ENCODE data around the gene CCDC188.

The CCDC188 gene

DNA sequence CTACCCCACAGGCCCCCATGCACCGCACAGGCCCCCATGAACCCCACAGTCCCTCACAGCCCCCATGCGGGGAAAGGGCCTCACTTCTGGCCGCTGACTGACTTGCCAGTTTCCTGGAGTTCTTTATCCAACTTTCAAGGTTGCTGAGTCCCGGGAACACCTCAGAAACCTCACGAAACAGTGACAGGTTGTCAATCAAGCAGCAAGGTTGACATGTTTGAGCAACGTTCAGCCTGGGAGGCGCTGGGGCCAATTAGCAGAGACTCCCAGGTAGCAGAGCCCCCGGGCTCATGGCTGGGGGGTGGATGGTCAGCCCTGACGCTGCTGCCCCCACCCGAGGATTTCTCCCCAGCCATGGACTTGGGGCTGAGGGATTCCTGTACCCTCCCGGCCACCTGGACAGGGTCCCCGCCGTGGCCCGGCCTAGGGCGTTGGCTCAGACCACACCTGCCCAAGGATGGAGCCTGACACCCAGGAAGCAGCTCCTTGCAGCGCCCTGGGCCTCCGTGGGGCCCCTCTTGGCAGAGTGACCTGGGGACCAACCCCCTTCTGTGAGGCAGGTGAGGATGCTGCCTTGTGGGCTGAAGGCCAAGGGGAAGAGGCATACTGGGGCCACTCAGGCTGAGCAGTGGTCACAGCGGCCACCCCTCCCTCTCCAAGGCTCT lies 33.8 kb upstream of the CCDC188 start:
- DNase-seq: no peak

DNA sequence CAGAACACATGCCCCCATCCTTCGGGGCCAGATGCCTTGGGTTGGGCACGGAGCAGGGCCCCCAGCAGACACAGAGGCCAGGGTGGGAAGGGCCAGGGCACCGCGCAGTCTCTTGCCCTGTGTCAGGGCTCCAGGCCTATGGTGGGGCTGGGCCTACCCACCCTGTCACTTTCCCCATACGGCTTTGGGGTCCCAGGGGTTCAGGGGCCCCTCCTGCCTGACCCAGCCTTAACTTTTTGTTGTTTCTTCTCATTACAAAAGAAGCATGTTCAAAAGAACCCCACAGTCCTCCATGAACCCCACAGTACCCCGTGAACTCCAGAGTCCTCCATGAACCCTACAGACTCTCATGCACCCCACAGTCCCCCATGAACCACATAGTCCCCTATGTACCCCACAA lies 33.0 kb upstream of the CCDC188 start:
- DNase-seq: no peak

DNA sequence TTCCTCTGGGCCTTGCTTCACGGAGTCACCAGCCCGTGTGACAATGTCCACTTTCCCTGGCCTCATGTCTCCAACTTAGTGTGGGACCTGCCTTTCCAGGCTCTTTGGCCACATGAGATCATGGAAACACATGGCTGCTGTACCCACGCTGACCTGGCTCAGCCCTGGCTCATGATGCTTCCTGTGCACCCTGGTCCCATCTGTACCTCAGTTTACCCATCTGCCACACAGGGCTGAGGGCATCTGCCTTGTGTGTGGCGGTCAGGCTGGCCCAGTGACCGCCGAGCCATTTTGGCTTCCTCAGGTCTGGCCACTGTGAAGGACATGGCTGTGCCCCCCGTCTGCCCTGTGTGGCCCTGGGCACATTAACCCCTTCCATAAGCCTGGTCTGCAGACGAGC lies 32.2 kb upstream of the CCDC188 start:
- DNase-seq: no peak

DNA sequence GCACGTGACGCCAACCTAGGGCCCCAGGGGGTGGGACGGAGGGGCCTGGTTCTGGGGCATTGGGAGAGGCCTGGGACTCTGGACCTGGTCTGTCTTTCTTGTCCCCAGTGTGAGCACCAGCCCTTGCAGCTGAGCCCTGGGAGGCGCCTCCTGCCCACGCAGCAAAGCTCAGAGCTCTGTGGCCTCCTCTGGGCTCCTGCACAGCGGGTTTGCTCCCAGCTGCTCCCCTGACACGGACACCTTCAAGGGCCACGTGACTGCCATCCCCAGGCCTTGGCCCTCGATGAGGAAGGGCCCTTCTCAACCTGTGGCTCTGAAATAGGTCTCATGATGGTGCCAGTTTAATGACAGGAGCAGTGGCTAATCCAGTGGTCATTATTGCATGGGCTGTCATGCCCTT lies 31.5 kb upstream of the CCDC188 start:
- no peak for DNase-seq

DNA sequence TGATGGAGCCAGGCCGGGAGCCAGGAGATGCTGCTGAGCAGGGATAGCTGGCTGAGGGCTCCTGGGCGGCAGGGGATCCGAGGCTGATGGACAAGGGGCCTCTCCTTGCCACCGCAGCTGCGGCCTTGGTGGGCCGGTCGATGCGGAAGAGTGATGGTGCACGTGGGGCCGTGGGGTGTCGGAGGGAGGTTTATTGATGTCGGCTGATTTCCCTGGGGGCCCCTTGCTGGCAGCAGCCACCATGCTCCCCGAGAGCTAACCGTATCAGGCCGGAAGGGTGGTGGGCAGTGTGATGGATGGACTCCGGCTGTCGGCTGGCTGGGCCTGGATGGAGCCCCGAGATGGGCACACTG lies 31.0 kb upstream of the CCDC188 start:
- no peak for DNase-seq

DNA sequence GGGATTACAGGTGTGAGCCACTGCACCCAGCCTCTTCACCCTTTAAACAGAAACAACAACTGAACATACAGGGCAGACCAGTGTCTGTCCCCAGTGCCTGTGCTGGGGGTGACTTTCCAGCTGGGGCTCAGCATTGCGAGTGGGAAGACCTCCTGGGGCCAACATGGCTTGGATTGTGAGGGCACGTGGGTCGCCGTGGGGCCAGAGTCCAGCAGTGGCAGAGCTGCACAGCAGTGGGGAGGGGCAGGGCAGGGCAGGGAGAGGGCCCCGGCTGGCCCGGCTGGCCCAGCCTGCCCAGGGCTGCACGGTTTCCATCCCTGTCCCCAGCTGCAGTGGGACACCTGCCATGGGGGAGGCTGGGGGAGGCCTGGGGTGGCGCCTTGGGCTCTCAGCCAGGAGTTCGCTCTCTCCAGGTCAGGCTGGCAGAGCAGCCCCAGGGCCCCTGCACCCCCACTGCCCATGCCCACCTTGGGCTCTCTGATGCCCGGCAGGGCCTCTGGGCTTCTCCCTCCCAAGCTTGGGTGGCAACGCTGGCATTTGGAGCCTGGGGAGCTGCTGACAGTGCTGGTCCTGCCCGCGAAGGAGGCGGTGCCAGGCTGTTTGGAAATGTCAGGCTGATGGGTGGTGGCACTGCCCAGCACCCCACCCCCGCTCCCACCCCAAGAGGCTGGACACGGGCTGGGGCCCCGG lies 30.5 kb upstream of the CCDC188 start:
- DNase-seq: no peak

DNA sequence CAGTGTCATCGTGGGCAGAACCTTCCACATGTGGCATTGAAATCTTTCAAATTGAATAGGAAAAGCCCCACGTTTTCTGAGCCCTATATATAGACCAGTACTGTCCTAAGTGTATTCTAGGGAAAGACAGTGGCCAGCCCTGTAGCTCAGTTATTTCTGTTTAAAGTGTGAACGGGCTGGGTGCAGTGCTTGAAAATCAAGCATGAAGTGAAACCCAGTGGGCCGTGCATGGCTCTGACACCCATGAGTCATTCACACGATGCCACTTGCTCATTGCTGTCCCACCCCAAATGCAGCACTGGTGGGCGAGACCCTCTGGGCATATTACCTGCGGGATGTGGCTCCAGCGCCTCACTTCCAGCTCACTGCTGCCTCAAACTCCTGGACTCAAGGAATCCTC lies 29.8 kb upstream of the CCDC188 start:
- no peak for DNase-seq

DNA sequence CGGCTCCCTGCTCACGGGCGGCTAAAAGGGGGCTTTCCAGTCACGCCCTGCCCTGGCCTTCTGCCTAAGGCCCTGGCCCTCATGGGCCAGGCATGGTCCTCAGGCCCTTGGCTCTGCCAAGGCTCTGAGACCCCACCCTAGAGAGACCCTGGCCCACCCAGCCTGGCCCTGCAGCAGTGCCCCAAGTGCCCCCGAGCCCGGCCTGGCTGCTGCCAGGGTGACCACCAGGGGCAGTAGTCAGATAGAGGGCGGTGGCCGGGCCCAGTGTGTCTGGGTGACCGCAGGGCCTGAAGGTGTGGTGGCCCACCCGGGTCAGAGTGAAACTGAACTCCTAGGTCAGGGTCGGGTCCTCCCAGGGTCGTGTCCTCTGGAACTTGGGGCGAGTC lies 29.4 kb upstream of the CCDC188 start:
- DNase-seq: no peak

DNA sequence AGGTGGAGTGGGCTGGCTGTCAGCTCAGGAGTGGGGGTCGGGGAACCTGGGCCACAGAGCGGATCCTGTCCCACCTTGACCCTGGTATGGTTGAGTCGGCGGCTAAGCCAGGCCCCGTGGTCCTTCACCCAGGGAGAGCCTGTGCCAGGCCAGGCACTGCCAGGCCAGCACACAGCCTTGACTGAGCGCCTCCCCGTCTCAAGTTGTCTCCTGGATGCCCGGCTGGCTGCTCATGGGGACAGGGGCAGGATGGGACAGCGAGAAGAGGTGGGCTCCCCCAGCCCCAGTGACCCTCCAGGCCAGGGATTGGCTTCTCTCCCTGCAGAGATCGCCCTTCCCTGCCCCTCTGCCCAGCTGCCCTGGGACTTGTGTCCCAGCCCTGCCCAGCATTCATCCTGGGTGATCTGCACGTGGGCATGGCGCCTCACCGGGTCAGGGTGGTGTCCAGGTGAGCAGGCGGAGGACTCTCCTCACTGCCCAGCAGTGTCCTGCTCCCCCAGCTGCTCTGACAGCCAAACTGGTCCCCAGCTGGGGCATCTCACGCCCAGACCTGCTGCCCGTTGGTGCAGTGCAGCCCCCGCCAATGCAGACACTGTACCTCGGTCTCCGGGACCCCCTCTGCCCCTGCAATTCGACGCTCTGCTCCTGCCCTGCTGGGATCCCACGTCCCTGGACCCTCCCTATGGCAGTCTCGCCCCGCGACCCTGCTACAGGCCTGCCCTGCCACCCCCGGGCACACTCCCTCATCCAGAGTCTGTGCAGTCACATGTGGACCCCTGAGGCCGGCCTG lies 28.8 kb upstream of the CCDC188 start:
- no peak for DNase-seq

DNA sequence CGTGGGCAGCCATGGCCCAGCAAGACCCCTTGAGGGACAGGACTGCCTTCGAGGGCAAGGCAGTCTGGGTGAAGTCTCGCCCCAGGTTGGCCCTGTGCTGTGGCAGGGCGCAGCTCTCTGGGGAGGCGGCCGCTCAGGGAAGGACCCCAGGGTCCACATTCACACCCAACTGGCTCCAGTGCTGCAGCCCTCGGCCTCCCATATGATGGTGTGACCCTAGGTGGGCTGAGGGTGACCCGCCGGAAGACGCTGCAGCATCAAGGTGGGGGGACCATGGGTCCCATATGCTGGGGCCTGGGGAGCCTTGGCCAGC lies 28.0 kb upstream of the CCDC188 start:
- no peak for DNase-seq

DNA sequence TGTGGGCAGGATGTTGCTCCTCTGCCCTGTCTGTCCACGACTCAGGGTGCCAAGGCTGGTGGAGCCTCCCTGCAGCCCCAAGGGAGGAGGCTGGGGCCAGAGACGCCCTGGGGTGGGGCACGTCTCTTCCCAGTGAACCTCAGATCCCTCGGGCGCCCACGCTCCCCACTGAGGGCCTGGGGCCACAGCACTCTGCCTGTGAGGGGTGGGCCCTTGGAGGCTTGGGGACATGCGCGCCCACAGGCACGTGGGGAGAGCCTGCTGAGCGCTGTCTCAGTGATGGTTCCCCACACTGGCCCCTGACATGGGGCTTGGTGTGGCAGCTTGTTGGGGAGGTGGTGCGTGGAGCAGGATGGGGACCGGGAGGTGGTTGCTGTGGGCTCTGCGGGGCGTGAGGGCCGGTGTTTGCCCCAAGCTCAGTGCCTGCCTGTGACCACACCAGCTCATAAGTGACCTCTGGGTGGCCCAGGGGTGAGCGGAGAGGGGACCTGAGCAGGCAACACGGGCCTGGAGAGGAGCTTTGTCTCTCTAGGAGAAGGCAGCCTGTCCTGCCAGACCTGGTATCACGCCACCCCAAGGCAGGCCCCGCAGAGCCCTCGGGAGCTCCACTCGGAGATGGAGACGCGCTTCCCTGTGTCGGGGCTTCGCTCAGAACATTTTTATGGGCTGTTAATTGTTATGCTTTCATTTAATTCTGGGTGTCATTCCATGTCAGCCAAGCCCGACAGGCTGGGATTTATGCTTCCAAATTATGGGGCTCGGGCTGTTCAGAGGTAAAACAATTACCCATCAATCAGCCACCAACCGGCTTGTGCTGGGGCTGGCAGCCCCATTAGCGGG lies 27.4 kb upstream of the CCDC188 start:
- DNase-seq: no peak

DNA sequence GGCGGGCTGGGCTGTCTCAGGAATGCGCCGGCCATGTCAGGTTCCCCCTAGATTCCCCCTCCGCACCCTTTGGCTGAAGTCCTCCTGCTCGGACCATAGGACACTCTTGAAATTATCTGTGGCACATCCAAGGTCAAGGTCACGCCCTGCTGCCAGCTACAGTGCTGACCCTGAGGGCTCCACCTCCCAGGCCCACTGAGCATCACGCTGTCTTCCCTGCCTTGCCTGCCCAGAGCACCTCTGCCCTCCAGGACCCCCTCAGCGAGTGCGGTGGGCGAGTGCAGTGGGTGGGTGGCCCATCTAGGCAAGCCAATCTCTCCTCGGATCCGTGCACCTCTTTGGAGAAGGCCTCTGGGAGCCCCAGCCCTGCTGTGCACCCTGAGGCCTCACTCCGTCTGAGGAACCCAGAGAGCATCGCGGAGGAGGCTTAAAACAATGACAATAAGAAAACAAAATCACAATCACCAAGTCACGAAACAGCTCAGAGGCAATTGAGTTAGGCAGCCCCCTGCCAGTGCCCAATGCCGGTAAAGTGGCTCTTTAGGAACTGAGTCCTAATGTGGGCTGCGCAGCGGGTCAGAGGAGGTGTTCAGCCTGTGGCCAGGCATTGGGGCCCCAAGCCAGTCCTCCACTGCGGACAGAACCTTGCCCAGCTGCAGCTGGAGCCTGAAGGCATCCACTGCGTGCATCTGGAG lies 26.5 kb upstream of the CCDC188 start:
- no peak for DNase-seq

DNA sequence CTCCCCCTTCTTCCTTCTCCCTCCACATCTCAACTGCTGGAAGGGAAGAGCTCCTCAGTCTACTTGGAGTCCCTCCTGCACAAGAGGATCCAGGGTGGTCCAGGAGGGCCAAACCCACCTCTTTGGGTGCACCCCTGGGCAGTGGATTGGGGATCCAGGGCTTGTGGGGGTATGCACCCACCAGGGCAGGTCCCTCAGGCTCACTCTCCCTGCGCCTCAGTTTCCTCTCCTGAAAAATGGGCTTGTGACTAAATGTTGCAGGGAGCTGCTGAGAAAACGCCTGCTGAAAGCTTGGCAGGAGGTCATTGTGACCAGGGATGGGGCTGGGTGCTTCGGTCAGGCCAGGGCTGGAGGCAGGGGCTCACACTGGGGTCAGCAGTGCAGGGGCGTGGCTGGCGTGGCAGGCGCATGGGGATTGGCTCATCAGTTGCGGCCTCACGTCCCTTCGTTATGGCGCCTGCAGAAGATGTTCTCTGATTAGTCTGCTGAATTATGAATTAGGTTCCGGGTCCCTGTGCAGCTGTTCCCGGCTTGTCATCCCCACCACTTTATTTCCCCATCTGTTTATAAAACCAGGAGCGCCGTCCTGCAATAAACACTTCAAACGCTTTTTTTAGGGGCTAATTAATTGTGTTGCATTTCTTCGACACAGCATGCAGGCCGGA lies 25.7 kb upstream of the CCDC188 start:
- no peak for DNase-seq

DNA sequence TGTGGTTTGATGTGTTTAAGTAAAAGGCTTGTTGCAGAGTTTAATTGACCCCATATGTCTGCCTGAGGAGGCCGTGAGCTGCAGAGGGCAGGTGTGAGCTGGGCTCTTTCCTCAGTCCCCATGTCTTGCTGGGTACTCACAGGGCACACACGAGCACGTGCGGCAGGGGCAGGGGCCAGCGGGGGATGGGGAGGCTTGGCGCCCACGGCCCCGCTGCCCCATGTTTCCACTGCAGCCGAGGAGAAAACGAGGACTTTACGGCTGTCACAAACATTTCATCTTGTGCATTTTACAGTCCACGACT lies 24.7 kb upstream of the CCDC188 start:
- no peak for DNase-seq

DNA sequence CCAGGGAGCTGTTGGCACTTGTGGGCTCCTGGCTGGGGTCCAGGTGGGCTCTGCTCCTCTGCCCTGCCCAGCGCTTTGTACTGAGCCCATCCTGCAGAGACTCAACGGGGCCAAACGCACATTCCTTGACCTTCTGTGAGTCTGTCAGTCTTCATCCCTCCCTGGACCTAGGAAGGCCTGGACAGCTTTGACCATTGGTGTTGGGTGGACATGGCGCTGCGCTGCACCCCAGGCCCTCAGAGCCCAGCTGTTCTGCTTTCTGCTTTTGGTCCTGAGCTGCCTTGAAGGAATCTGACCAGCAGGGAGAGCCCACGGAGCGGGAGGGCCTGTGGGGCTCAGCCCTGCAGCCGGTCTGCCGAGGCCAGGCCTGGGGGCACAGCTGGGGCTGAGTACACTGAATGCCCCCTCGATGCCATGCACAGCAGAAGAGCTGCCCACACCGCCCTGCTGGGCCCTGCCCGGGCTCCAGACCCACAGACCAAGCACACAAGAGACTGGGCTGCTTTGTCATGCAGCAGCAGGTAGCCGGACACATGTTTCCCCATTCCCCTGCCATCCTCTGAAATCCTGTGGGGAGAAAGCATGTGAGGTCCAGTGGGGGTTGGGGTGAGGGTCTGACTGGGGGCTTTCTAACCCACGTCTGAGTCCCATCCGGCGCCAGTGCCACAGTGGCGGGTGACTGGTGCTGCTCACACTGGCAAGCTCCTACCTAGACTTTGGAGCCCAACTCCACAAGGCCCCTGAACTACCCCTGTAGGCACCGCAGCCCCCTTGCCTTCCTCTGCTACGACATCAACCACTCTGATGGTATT lies 24.1 kb upstream of the CCDC188 start:
- no peak for DNase-seq

DNA sequence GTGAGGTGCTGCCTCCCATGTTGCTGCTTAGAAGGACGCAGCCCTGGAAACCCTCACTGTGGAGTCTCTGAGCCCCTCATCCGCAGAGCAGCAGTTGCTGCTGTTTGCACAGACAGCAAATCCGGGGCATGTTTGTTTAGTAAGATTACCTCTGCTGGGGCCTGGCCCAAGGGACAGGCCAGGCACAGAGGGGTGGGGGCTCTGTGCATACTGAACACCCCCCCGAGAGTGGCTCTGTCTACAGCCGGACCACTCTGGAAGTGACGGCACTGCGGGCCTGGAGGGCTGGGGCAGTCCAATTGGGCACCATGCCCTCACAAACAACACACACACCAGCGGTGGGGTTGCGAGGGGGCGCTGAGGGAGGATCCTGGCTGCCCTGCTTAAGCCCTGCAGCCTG lies 22.9 kb upstream of the CCDC188 start:
- no peak for DNase-seq

DNA sequence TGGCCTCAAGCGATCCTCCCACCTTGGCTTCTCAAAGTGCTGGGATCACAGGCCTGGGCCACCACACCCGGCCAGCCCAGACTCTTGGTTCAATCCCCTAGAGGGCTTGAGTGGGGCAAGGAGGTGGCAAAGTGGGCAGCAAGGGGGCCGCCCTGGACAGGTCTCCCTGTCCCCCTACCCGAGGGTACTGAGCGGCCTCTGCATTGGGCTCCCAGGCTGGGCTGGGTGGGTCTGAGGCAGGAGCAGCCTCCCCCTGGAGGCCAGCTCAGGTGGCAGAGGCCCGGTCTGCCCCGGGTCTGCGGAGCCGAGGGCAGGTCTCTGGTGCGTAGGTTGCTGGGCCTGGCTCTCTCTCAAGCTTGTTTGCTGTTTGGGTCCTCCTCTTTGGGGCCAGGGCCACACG lies 22.4 kb upstream of the CCDC188 start:
- DNase-seq: no peak

DNA sequence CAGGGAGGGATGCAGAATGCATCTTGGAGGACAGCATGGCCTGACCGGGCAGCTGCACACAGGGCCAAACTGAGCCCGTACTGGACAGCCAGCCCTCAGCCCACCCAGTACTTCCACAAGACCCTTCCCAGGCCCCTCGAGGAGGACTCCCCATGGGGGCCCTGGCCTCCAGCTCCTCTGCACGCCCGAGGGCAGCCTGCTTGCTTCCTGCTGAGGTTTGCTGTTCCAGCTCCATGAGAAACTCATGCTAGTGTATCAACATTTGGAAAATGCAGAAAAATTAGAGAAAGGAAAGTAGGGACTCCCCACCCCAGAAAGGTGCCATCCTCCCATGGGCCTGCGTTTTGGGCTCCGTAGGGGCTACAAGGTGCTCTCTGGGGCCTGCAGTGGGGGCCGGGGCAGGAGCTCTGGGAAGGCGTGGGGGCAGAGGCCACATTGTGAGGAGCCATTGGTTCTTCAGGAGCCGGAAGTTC lies 21.3 kb upstream of the CCDC188 start:
- no peak for DNase-seq

DNA sequence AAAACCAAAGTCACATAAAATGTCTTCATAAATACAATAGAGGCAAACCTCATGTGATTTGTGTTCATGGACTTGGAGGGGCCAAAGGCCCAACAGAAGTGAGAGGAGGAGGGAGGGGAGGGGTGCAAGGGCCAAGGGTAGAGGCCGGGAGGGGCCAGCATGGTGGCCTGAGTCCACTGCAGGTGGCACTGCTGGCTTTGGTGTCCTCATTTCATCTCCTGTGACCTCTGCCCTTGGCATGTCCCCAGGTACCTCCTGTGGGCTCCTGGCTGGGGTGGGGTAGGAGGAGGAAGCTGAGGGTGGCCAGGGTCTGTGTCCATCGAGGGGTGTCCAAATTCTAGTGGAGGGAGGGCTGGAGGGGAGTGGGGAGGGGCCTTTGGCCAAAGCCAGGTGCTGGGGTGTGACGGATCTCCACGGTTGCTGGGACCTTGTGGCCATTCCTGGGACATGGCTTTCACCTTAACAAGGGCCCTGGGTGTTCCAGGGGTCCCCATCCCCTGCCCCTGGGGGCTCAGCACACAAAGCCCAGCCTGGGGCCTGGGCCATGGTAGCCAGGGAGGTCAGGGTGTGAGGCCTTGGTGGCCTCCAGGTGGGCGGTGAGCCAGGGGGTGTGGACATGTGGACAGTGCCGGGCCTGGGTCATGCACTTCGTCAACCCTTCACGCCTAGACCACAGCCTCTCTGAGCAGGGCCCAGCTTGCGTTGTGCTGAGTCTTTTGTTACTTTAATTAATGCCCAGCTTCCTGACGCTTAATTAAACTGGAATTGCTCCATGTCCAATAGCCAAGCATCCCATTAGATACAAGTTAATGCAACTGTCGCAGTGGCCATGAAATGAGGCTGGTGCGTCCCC lies 20.7 kb upstream of the CCDC188 start:
- no peak for DNase-seq

DNA sequence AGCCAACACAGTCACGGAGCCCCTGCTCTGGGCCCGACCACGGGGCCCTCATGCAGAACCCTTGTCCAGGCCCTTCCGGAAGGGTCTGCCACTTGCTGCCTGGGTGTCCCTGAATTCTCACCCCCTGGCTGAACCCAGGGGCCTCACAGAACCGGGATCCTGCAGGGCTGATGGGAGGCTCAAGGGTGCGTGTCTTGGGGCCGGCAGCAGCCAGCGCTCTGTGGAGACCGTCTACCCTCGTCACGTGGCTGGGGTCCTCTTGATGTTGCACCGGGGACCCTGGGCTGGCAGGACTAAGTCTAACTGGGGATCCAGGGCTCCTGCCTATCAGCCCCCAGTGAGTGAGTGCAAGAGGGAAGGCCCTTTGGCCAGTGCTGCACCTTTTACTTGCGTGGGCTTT lies 19.3 kb upstream of the CCDC188 start:
- DNase-seq: no peak
